Activated CD4-positive, alpha-beta T cell treated with anti-CD3 and anti-CD28 coated beads, Interleukin-2, Interleukin-6, amounts not matched to agents 100 ng/mL and 50 ng/mL, durations not matched to agents 16 hours and 8 hours (primary cell): ENCODE data around the gene LOXL4.

Source experiments
- DNase-seq: peaks from one replicate; pipeline ENCODE4 v3.0.0-alpha.2; 2020

Gene LOXL4

GRCh38 chr10:98294270-98294627, 26.3 kb upstream of the LOXL4 start:
- DNase-seq, result no peak

GRCh38 chr10:98293550-98294269, 25.7 kb upstream of the LOXL4 start:
- DNase-seq, result no peak

DNA sequence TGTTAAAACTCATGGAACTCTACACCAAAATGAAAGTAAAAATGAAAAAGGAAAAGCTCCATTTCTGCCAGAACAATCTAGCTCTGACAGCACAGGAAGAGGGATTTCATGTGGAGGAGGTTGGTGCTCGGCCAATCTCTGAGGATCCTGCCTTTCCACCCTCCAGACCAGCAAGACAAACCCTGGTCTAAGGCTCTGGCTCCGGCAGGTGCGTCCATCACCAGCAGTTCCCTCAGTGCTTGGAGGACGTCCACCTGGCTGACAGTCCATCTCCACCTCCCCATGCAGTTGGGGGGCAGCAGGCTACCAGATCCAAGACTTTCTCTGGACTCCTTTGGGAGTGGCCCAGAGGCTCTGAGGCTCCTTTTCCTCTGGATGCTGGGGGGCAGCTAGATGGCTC, 25.0 kb upstream of the LOXL4 start:
- DNase-seq, result no peak

DNA sequence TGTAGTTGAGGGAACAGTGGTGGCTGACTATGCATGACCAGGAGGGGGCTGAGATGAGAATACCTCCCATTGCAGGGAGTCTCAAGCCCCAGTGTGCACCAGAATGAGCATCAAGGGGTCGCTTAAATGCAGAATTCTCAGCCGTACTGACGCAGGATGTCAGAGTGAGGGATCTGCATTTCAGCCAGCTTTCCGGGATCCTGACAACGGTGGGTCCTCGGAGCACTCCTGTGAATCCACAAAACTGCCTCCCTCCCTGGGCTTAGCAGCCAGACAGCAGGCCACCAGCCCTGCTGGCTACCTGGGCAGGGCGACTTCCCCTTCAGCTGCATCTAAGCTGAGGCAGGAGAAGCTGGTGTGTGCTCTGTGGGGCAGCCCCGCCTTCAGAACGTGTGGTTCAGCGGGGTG, 21.8 kb upstream of the LOXL4 start:
- DNase-seq, result no peak

- no peak for DNase-seq
These were observed 19.3 kb upstream of the LOXL4 start for GRCh38 chr10:98287321-98287720.

DNA sequence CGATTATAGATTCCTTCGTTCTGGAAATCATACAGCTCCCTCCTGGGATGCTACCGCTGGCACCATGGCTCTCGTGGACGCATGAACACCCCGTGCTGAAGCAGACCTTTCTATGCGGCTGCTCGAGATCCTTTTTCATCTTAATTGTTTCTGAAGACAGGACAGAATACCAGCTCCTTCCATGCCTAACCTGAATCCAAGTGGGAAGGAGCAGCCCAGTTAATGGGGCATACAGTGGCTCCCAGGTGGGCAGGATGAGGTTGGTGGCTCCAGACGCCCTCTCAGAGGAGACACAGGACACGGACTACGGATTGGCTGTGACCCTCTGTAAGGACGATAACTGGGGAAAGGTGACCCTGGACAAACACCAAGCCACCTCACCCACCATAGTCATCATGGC, 18.4 kb upstream of the LOXL4 start:
- DNase-seq, result no peak

DNA sequence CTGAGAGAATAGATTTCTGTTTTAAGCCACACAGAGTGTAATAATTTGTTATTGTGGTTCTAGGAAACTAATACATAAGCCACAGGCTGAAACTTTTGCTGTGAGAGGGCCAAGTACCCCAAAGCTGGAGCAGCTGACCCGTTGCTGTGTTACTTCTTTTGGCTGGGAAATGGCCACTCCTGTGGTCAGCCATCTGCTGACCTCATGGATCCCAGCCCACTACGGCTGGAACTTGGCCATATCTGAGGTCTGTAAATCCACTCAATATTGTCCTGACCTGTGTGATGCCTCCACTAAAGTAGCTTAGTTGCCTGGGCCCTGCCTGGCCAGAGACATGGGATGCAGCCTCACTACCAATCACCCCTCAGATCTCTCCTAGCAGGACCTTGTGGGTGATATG, 17.4 kb upstream of the LOXL4 start:
- DNase-seq, result no peak

- no peak for DNase-seq
These were observed 8.3 kb upstream of the LOXL4 start for GRCh38 chr10:98276311-98276710.

DNA sequence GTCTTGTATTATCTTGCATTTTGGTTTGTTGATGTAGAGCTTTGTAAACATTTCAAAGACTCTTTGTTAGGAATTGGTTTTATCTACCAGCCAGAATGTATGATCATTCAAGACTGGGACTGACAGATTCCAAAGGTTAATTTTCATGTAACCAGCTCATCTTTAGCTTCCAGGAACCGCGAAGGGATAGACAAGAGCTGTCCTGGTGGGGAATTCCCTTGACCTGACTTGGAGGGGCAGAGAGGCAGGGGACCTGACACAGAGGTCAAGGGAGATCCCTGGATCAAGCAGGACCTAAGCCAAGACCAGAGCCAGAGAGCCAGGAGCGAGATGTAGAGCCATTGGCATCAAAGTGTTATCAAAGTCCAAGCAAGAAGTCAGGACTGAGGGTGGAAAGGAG, 6.6 kb upstream of the LOXL4 start:
- no peak for DNase-seq

- no peak for DNase-seq
These were observed 5.3 kb upstream of the LOXL4 start for GRCh38 chr10:98273057-98273850.

- no peak for DNase-seq
These were observed 4.7 kb upstream of the LOXL4 start for GRCh38 chr10:98272656-98273055.

- no peak for DNase-seq
These were observed 4.3 kb upstream of the LOXL4 start for GRCh38 chr10:98272245-98272644.

GRCh38 chr10:98270786-98271185, 2.8 kb upstream of the LOXL4 start:
- DNase-seq, result no peak

DNA sequence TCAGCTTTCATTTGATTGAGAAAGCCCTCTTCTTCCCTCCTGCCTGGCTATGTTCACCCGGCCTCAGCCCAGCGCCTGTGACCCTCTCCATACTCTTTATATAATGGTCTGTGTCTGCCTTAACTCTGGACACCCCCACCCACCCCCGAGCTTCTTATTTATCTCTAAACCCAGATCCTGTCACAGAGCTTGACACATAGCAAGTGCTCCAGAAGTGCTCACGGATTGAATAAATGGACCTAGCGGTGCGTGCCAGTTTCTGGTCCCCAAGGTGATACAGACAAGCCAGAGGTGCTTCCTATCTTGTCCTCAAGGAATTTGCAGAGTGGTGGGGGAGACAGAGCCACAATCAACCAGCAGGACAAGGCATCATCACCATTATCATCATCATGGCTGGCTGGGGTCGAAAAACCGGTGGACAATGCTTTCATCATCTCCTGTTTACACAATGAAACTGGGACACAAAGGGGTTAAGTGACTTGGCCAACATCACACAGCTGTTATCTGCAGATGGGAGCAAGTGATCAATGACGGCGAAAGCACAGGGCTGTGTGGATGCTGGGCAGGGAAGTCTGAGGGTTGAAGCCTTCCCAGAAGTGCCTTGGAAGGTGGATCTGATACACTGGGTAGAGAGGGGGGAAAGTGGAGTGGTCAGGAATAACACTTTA, 2.2 kb upstream of the LOXL4 start:
- no peak for DNase-seq

DNA sequence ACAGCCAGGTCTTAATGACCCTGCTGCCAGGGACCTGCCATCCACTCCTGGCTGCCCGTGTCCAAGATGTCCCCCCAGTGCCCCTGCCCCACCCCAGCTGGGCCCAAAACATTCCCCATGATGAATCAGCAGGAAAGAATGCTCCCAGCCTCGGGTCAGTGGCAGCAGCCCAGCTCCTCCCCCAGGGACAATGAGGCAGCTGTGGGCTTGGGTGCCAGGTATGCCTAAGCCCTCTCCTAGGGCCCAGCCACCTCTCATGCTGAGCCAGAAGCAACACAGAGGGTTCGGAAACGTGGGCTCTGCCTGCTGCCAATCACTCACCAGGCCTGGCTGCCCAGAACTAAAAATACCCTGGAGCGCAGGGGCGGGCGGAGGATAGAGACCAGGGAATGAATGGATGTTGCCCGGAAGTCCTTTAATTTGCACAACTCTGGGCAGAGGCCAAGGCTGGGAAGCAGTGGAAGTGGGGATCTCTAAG, 1.5 kb upstream of the LOXL4 start:
- DNase-seq, result no peak

DNA sequence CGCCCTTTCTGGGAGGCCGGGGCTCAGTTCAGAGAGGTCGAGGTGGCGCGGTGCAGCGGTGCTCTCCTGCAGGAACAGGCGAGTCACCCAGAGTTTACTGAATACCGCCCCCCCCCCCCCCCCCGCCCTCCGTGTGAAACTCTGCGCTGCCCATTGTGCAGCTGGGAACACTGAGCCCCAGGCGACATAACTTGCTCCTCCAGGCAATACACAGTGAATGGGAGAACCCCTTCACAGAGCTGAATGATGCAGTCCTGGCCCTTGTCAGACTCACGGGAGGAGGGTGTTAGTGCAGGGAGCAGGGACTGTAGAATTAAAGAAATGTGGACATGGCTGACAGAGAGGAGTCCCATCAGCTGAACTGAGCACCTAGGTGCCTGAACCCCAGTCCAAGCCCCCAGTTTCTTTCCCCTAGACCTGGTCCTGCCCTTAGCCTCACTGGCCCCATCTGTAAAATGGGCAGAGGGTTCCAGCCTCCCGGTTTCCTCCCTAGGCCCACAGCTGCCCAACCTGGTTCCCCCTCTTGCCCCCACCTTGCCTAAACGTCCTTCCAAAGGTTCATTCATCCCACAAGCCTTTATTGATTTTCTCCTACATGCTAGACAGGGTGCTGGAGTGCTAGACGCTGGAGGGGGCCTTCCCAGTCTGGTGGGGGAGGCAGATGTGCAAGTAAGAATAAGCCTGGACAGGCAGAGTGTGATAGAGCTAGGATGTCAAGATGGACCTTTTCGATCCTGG, 869 bp upstream of the LOXL4 start:
- no peak for DNase-seq

DNA sequence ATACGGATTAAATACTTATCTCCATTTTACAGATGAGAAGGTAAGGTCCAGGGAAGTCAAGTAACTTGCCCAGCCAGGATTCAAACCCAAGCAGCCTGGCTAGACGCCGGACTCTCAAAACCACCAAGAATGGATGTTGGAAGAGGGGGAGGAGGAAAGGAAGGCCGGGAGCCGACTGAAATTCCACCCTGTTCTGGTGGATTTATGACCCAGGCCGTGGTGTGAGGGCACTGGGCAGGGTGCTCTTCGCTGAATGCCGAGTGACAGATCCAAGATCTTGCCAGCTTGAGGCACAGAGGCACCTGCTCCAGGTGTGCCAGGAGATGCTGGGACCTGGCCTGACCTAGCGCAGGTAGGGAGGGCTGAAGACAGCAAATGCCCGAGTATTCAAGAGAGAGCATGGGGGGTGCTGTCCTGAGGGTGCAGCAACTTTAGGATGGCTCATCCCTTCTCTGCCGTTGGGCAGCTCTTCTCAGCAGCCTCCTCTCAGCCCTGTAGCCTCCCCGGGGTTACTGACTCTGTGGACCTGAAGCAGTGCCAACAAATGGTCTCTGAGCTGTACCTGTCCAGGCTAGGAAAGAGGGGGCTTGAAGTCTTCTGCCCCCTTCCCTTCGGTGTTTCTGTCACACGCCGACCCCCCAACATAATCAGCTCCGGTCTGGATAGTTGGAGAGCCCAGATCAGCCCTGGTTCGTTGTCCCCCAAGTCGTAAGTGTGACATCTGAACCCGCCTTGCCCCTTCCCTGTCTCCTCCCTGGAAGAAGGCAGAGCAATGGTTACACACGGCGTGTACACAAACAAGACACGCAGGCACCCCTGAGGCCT, 713 bp downstream of the LOXL4 start:
- DNase-seq, result no peak

GRCh38 chr10:98266647-98267046, 1.3 kb downstream of the LOXL4 start:
- DNase-seq, result no peak

DNA sequence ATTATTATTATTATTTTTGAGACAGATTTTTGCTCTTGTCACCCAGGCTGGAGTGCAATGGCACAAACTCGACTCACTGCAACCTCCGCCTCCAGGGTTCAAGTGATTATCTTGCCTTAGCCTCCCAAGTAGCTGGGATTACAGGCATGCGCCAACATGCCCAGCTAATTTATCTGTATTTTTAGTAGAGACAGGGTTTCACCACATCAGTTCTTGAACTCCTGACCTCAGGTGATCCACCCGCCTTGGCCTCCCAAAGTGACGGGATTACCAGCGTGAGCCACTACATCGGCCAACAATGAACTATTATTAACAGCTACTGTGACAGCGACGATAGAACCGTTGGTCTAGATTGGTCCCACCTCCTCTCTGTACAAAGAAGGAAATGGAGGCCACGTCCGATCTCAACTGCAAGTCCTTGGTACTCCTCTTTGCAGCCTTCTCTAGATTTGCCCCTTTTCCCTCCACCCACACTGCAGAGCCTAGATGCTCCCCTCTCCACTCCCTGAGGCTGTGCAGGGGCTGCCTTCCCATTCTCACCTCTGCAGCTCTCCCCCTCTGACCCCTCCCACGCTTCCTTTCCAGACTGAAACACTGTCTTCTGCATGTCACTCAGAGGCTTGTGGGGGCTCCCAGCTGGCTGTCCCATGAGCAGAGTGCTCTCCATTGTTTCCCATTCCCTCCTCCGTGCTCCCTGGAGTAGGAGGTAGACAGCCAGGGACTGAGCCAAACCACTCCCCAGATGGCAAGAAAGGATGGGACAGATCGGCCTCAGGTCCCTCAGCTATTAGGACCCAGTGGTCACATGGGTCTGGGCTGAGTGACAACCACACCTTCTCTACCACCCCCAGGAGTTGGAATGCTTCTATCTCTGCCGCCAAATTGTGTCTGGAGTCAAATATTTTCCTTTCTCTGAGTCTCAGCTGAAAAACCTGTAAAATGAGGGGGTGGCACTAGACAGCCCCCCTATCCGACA, 2.3 kb downstream of the LOXL4 start:
- DNase-seq, result no peak

DNA sequence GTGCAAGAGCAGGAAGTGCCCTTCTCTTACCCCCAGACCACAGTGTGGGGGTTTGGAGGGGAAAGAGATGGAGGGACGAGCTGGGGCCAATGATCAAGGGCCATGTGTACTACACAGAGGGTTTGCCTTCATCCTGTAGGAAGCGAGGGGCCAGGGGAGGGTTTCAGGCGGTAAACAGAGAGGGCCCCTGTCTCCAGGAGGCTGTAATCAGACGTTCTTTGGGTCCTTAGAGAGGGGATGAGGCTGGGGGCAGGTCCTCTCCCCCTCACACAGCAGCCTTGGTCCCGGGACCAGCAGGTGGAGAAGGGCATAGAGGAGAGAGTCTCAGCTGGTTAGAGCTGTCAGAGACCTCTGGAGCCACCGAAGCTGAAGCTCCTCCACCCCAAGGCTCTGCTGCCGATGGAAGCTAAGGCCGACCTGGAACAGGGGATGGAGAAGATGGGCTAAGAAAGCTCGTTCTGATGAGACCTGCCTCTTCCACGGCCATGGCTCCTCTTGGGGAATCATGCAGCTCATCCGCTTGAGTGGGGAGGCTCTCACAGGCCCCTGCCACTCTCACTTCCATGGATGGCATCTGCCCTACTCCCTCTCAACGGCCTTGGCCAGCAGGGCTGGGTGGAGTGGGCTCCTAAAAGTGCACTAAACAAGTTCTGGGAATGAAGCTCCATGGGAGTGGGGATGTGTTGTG, 3.5 kb downstream of the LOXL4 start:
- DNase-seq, result no peak
